OCI-LY7 (cell line): ENCODE data around the gene TSPAN7. TPM values are rescaled to one million over a fixed set of nuclear protein-coding genes. Genes with fewer than 3 reads are reported as not detected.

ENCODE experiments used
- BruUV-seq: library from RNA; stranded (reverse); fragments of 400-500 nt; replicated peaks from 2 replicates; lab custom pipeline; 2021; lab: Mats Ljungman, UMichigan
- CTCF ChIA-PET: fragments of 300-600 bp; sonication (Branson Sonifier 250); formaldehyde crosslinking; loops from one replicate; lab custom pipeline; 2022; ENCODE audit warnings: antibody characterized with exemption; ENCODE audit not compliant: unreplicated experiment; lab: Charles Lee
- POLR2A ChIA-PET: fragments of 300-600 bp; sonication (Branson Sonifier 250); formaldehyde crosslinking; loops from one replicate; lab custom pipeline; 2022; ENCODE audit warnings: antibody characterized with exemption; lab: Charles Lee
- DNase-seq: peaks from one replicate; pipeline ENCODE4 v3.0.0-alpha.2; 2015; ENCODE audit warnings: low spot score
- H2AFZ ChIP-seq: fragments of 200-600 bp; sonication (generic), shearing (Covaris generic); 2 replicates; pipeline ENCODE4 v1.6.1; 2014; ENCODE audit warnings: mild to moderate bottlenecking, antibody characterized with exemption, low read length, moderate library complexity
- H3K27ac ChIP-seq: fragments of 200-600 bp; sonication (generic); 2 replicates; pipeline ENCODE4 v1.5.1; 2014; ENCODE audit warnings: mixed run types, low read depth, mild to moderate bottlenecking, moderate library complexity, low read length, inconsistent platforms; ENCODE audit not compliant: poor library complexity, severe bottlenecking
- H3K36me3 ChIP-seq: fragments of 200-600 bp; sonication (generic); 2 replicates; pipeline ENCODE4 v1.6.1; 2014; ENCODE audit warnings: mild to moderate bottlenecking, antibody characterized with exemption, low read length, moderate library complexity, mixed read lengths; ENCODE audit not compliant: insufficient read depth
- H3K4me1 ChIP-seq: fragments of 200-600 bp; sonication (generic); 2 replicates; pipeline ENCODE4 v1.5.1; 2014; ENCODE audit warnings: mild to moderate bottlenecking, low read length; ENCODE audit not compliant: insufficient read depth, poor library complexity, severe bottlenecking
- H3K4me2 ChIP-seq: fragments of 200-600 bp; sonication (generic); 2 replicates; pipeline ENCODE4 v1.6.1; 2014; ENCODE audit warnings: mild to moderate bottlenecking, low read length
- H3K4me3 ChIP-seq: fragments of 200-600 bp; sonication (generic); 2 replicates; pipeline ENCODE4 v1.5.1; 2014; ENCODE audit warnings: mild to moderate bottlenecking, low read depth, low read length; ENCODE audit not compliant: poor library complexity, severe bottlenecking
- H3K79me2 ChIP-seq: fragments of 200-600 bp; sonication (generic); 2 replicates; pipeline ENCODE4 v1.6.1; 2016; ENCODE audit warnings: low read depth, mild to moderate bottlenecking, low read length, moderate library complexity, mixed read lengths; ENCODE audit not compliant: insufficient read depth
- H3K9me2 ChIP-seq: fragments of 200-600 bp; sonication (generic); 2 replicates; pipeline ENCODE4 v1.6.1; 2016; ENCODE audit warnings: mild to moderate bottlenecking, low read length, mixed read lengths; ENCODE audit not compliant: insufficient read depth
- H3K9me3 ChIP-seq: fragments of 200-600 bp; sonication (generic); 2 replicates; pipeline ENCODE4 v1.6.1; 2014; ENCODE audit warnings: mild to moderate bottlenecking, mixed run types, low read length, mixed read lengths
- H4K20me1 ChIP-seq: fragments of 200-600 bp; sonication (generic); 2 replicates; pipeline ENCODE4 v1.6.1; 2014; ENCODE audit warnings: mild to moderate bottlenecking, antibody characterized with exemption, low read length, moderate library complexity, mixed read lengths; ENCODE audit not compliant: insufficient read depth
- EZH2phosphoT487 ChIP-seq: fragments of 200-600 bp; sonication (generic); IDR thresholded peaks from 2 replicates; pipeline ENCODE4 v1.6.1; 2018; ENCODE audit warnings: low read depth, borderline replicate concordance, mild to moderate bottlenecking, mixed run types, antibody characterized with exemption, low read length, moderate library complexity, mixed read lengths
- intact Hi-C: fragments of 100-400 bp; cut with micrococcal nuclease; formaldehyde crosslinking; loops from one replicate; pipeline ENCODE4 v1.10.0; 2022; ENCODE audit not compliant: unreplicated experiment
- total RNA-seq, 2 experiments: library from RNA; depleted of rRNA in 1 of 2; stranded (reverse); fragments of >200 nt in 1 of 2; shearing (Covaris generic) in 1 of 2; gene quantifications; 2 replicates each; pipeline ENCODE4 v1.2.3, GENCODE V29; 2014 to 2022
- TF ChIP-seq, protein P1 (sequence below): fragments of 200-600 bp; sonication (generic); conservative IDR thresholded peaks from 2 replicates; pipeline ENCODE4 v1.5.1; 2014; ENCODE audit warnings: mild to moderate bottlenecking, antibody characterized with exemption, low read length, moderate library complexity, mixed read lengths

The TSPAN7 gene
- total RNA-seq, 2 experiments from 2014 or later = not detected

DNA sequence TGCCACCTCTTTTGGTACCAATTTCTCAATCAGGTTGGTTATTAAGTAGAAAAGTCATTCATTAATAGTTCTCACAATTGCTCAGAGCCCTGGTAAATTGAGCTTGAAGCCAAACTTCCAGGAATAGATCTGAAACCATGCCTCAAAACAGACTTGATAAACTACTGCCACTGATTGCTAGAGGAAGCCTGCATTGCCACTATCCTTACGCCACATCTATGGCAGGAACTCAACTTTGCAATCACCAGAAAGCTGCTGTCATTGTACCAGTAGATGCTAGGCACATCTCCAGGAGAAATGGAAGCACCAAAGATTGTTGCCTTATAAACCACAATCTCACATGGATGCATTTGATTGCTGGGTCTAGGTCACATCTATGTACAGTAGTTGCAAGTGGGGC, 21.6 kb upstream of the TSPAN7 start:
- TF ChIP-seq EZH2phosphoT487 = no peak
- TF ChIP-seq, protein P1, sequence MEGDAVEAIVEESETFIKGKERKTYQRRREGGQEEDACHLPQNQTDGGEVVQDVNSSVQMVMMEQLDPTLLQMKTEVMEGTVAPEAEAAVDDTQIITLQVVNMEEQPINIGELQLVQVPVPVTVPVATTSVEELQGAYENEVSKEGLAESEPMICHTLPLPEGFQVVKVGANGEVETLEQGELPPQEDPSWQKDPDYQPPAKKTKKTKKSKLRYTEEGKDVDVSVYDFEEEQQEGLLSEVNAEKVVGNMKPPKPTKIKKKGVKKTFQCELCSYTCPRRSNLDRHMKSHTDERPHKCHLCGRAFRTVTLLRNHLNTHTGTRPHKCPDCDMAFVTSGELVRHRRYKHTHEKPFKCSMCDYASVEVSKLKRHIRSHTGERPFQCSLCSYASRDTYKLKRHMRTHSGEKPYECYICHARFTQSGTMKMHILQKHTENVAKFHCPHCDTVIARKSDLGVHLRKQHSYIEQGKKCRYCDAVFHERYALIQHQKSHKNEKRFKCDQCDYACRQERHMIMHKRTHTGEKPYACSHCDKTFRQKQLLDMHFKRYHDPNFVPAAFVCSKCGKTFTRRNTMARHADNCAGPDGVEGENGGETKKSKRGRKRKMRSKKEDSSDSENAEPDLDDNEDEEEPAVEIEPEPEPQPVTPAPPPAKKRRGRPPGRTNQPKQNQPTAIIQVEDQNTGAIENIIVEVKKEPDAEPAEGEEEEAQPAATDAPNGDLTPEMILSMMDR = no peak
- Histone ChIP-seq H3K27ac (no peak overlapping the region), H3K9me2 (no peaks in the 10 kb centered on the region), H3K79me2 (no peaks in the 10 kb centered on the region), H3K4me2 (no peak overlapping the region), H3K4me1 (no peaks in the 10 kb centered on the region), H3K36me3 (no peaks in the 10 kb centered on the region), H4K20me1 (no peaks in the 10 kb centered on the region), H3K9me3 (no peaks in the 10 kb centered on the region), H3K4me3 (no peak overlapping the region), H2AFZ (no peak overlapping the region)
- no peak for DNase-seq
- intact Hi-C loops = no loop called here
- POLR2A ChIA-PET = no interaction called here
- CTCF ChIA-PET = no interaction called here
- BruUV-seq = no TSS peak

DNA sequence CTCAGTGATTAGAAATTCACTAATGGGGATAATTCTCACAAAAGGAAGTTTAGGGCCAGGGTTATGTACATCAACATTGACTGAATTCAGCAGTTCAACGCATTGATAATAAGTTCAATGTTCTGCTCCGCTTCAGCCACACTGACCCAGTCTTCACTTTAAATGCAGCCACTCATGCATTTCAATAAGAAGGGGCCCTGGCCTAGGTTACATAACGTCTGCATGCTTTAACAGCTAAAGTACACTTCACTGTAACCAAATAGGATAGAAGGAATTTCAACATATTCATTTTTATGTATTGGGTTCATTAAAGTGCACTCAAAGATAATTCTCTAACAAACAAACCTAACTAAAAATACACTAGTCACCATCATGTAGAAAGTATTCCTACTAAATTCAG, 12.8 kb upstream of the TSPAN7 start:
- BruUV-seq = no TSS peak
- Histone ChIP-seq H3K9me2 (no peaks in the 10 kb centered on the region), H3K4me3 (no peak overlapping the region), H3K4me2 (no peak overlapping the region), H3K4me1 (no peaks in the 10 kb centered on the region), H2AFZ (no peak overlapping the region), H3K27ac (no peak overlapping the region), H3K9me3 (no peaks in the 10 kb centered on the region), H4K20me1 (no peaks in the 10 kb centered on the region), H3K79me2 (no peaks in the 10 kb centered on the region), H3K36me3 (no peaks in the 10 kb centered on the region)
- intact Hi-C loops = no loop called here
- DNase-seq = no peak
- TF ChIP-seq, protein P1 = no peak
- TF ChIP-seq EZH2phosphoT487 = no peak
- POLR2A ChIA-PET = no interaction called here
- CTCF ChIA-PET = no interaction called here

DNA sequence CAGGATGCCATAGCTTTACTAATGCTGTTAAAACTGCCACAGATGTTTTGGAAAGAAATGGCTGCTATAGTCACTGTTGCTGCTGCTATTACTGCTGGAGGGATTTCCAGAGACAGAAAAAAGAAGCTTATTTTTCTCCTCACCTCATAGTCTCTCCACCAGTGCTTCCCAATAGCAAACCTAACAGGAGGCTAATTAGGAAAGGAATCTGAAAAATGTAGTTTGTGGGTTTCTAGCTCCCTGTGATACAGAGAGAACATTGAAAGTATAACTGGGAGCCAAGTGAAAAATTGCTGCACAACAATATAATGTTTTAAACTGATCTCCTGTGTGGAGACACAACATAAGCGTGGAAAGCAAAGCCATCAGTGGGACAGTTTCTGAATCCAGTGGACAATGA, 8.6 kb upstream of the TSPAN7 start:
- Histone ChIP-seq H3K9me2 (no peaks in the 10 kb centered on the region), H3K36me3 (no peaks in the 10 kb centered on the region), H2AFZ (no peak overlapping the region), H3K4me1 (no peaks in the 10 kb centered on the region), H3K27ac (no peak overlapping the region), H4K20me1 (no peaks in the 10 kb centered on the region), H3K4me3 (no peak overlapping the region), H3K9me3 (no peaks in the 10 kb centered on the region), H3K79me2 (no peaks in the 10 kb centered on the region), H3K4me2 (no peak overlapping the region)
- no peak for DNase-seq
- POLR2A ChIA-PET = no interaction called here
- CTCF ChIA-PET = no interaction called here
- BruUV-seq = no TSS peak
- intact Hi-C loops = no loop called here
- TF ChIP-seq, protein P1 = no peak
- TF ChIP-seq EZH2phosphoT487 = no peak
